ENCODE measurements around the gene SUPT20H. TPM values are rescaled to one million over a fixed set of nuclear protein-coding genes. Genes with fewer than 3 reads are reported as not detected.
A peak's percentile ranks its signal among the peaks of the same experiment; 100 is the strongest.

Gene SUPT20H
- total and polyA plus RNA-seq, 2 of the 13 experiments (the other 11 are each of a cell fraction or from before 2014, with no cell fraction given): 35.0 to 63.6 TPM

GRCh38 chr13:37058910-37059847, at the start of gene SUPT20H (continued):
- TF ChIP-seq, protein P1, sequence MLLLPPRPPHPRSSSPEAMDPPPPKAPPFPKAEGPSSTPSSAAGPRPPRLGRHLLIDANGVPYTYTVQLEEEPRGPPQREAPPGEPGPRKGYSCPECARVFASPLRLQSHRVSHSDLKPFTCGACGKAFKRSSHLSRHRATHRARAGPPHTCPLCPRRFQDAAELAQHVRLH (CRISPR knock-in tag; IDR thresholded peaks at IDR 0.05; ENCODE audit: borderline replicate concordance, low read depth): peak; percentile 32; the same call in 1 of the 2 replicates
- TF ChIP-seq SALL1 (CRISPR knock-in tag; IDR thresholded peaks at IDR 0.05): peak; percentile 64; the same call in 1 of the 2 replicates
- TF ChIP-seq MYPOP (CRISPR knock-in tag; IDR thresholded peaks at IDR 0.05): peak; percentile 60; the same call in 1 of the 2 replicates
- peak; percentile 32; the same call in 1 of the 2 replicates for TF ChIP-seq FOSL1 (CRISPR knock-in tag; IDR thresholded peaks at IDR 0.05; ENCODE audit: borderline replicate concordance)
- TF ChIP-seq SOX13 (IDR thresholded peaks at IDR 0.05): no peak
- peak in 1 of 2 experiments; percentile 18; a peak in 1 of 4 replicates for TF ChIP-seq SOX13 (CRISPR knock-in tag; conservative IDR thresholded peaks at IDR 0.05 in 1 of 2, IDR thresholded peaks at IDR 0.05 in 1 of 2)
- TF ChIP-seq, protein P2, sequence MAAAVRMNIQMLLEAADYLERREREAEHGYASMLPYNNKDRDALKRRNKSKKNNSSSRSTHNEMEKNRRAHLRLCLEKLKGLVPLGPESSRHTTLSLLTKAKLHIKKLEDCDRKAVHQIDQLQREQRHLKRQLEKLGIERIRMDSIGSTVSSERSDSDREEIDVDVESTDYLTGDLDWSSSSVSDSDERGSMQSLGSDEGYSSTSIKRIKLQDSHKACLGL (CRISPR knock-in tag; IDR thresholded peaks at IDR 0.05): peak; percentile 67
- 0 out of 2 replicates have a peak, but pooled peaks have one; percentile 65 for TF ChIP-seq ETV6 (CRISPR knock-in tag; conservative IDR thresholded peaks at IDR 0.05)
- no peak for TF ChIP-seq ZSCAN5A (CRISPR knock-in tag; IDR thresholded peaks at IDR 0.05; ENCODE audit: borderline replicate concordance)
- TF ChIP-seq CEBPG (CRISPR knock-in tag; IDR thresholded peaks at IDR 0.05): no peak
- TF ChIP-seq ZNF124 (CRISPR knock-in tag; IDR thresholded peaks at IDR 0.05): no peak; the same call in 1 of the 2 replicates
- TF ChIP-seq SNRNP70 (IDR thresholded peaks at IDR 0.05; ENCODE audit: low read depth, low read length): no peak
- no peak for TF ChIP-seq E2F2 (CRISPR knock-in tag; IDR thresholded peaks at IDR 0.05; ENCODE audit: borderline replicate concordance)
- no peak for TF ChIP-seq GPN1 (CRISPR knock-in tag; IDR thresholded peaks at IDR 0.05; ENCODE audit: borderline replicate concordance)
- TF ChIP-seq, protein P3, sequence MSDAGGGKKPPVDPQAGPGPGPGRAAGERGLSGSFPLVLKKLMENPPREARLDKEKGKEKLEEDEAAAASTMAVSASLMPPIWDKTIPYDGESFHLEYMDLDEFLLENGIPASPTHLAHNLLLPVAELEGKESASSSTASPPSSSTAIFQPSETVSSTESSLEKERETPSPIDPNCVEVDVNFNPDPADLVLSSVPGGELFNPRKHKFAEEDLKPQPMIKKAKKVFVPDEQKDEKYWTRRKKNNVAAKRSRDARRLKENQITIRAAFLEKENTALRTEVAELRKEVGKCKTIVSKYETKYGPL (CRISPR knock-in tag; IDR thresholded peaks at IDR 0.05): no peak; the same call in 1 of the 2 replicates
- peak; percentile 83 for TF ChIP-seq POLR2AphosphoS5 (IDR thresholded peaks at IDR 0.05; ENCODE audit: low read depth, low read length)
- peak; percentile 93 for TF ChIP-seq ZNF883 (CRISPR knock-in tag; IDR thresholded peaks at IDR 0.05; ENCODE audit: not compliant biosample characterization)
- TF ChIP-seq NFKB2 (CRISPR knock-in tag; IDR thresholded peaks at IDR 0.05; ENCODE audit: borderline replicate concordance): 0 out of 2 replicates have a peak, but pooled peaks have one; percentile 21
- TF ChIP-seq, protein P4, sequence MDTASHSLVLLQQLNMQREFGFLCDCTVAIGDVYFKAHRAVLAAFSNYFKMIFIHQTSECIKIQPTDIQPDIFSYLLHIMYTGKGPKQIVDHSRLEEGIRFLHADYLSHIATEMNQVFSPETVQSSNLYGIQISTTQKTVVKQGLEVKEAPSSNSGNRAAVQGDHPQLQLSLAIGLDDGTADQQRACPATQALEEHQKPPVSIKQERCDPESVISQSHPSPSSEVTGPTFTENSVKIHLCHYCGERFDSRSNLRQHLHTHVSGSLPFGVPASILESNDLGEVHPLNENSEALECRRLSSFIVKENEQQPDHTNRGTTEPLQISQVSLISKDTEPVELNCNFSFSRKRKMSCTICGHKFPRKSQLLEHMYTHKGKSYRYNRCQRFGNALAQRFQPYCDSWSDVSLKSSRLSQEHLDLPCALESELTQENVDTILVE (CRISPR knock-in tag; IDR thresholded peaks at IDR 0.05): no peak; the same call in 1 of the 2 replicates
- TF ChIP-seq ZNF34 (CRISPR knock-in tag; IDR thresholded peaks at IDR 0.05; ENCODE audit: borderline replicate concordance): peak; percentile 75; the same call in 1 of the 2 replicates
- TF ChIP-seq ZNF841 (CRISPR knock-in tag; IDR thresholded peaks at IDR 0.05; ENCODE audit: borderline replicate concordance): no peak
- TF ChIP-seq KLF16 (CRISPR knock-in tag; IDR thresholded peaks at IDR 0.05): no peak
